Adrenal gland (tissue), 12 donors: ENCODE data around the gene TMEM81. TPM values are rescaled to one million over a fixed set of nuclear protein-coding genes. Genes with fewer than 3 reads are reported as not detected.

Experiments used
- DNase-seq, 7 donors: peaks; one replicate each; pipeline ENCODE4 v3.0.0-alpha.2; 2019 to 2020
- H3K27ac ChIP-seq, 5 donors: fragments of 200-600 bp; sonication (generic) in 4 of 5; 1 replicate in 3 of 5; 2 replicates in 2 of 5; pipeline versions ENCODE4 v1.5.1 to v1.8.0; 2016 to 2020; ENCODE audit warnings: mild to moderate bottlenecking in 1 of 5
- H3K27me3 ChIP-seq: fragments of 200-600 bp; 2 replicates; pipeline ENCODE4 v1.8.0; 2021
- H3K36me3 ChIP-seq, 2 donors: fragments of 200-600 bp; replicated peaks in 1 of 2; 1 replicate in 1 of 2; 2 replicates in 1 of 2; pipeline versions ENCODE4 v1.5.1 to v1.8.0; 2018 to 2022
- H3K4me1 ChIP-seq, 2 donors: fragments of 200-600 bp; replicated peaks in 1 of 2; 1 replicate in 1 of 2; 2 replicates in 1 of 2; pipeline versions ENCODE4 v1.5.1 to v1.8.0; 2018 to 2021
- H3K4me3 ChIP-seq, 4 donors: fragments of 200-600 bp; sonication (generic) in 3 of 4; one replicate each; pipeline ENCODE4 v1.5.1; 2016 to 2018
- H3K9me3 ChIP-seq, 3 donors: fragments of 200-600 bp; sonication (generic) in 1 of 3; replicated peaks in 1 of 3; 1 replicate in 2 of 3; 2 replicates in 1 of 3; pipeline versions ENCODE4 v1.5.1 to v1.8.0; 2016 to 2021
- CTCF ChIP-seq, 6 experiments: fragments of 450-650 bp in 4 of 6; fragments of 200-600 bp in 2 of 6; sonication (generic) in 1 of 6; IDR thresholded peaks; 1 replicate in 5 of 6; 2 replicates in 1 of 6; pipeline versions ENCODE4 v1.5.1 to v1.8.0; 2016 to 2021; ENCODE audit warnings: antibody characterized with exemption in 6 of 6, mild to moderate bottlenecking in 2 of 6, moderate library complexity in 1 of 6
- POLR2A ChIP-seq, 2 donors: fragments of 450-650 bp; IDR thresholded peaks; one replicate each; pipeline ENCODE4 v1.6.1; 2017; ENCODE audit warnings: antibody characterized with exemption in 2 of 2, mild to moderate bottlenecking in 2 of 2, moderate library complexity in 1 of 2
- WGBS, 4 donors: extraction: QIAGEN DNeasy Blood & Tissue Kit in 2 of 4; methylation state at CpG; one replicate each; pipeline versions ENCODE4 v1.1.5 to v1.1.7; 2013 to 2017; 5-methylcytosine and 5-hydroxymethylcytosine counted together
- intact Hi-C, 2 donors: fragments of 100-400 bp; cut with DNase I; formaldehyde crosslinking; loops; one replicate each; pipeline versions ENCODE4 v1.14.1 to v1.15.0; 2022 to 2023
- polyA plus RNA-seq, 3 donors: library from polyadenylated mRNA; stranded (reverse); fragments of 200-250 nt in 2 of 3; fragments of 350-450 nt in 1 of 3; fragmentation: Illumina TruSeq in 1 of 3; extraction: RNeasy Lipid Tissue Mini Kit (QIAGEN cat#74804) in 1 of 3; gene quantifications; one replicate each; pipeline ENCODE4 v1.2.3, GENCODE V29; 2013 to 2014
- total RNA-seq, 9 donors: library from RNA; depleted of rRNA in 4 of 9; stranded (reverse); fragments of >200 nt in 4 of 9; fragments of 120-200 nt in 1 of 9; fragmentation: NEBNext Ultra II Directional in 1 of 9; extraction: Animal tissue kit (Norgen Biotek cat#: 25700) in 1 of 9; gene quantifications; one replicate each; pipeline versions ENCODE4 v1.1.0 to v1.2.4, GENCODE V29; 2013 to 2023
- donor health status: healthy with polysubstance abuse.
- donor health status: Bipolar disorder and iron deficiency.
- donor health status: DM: yes; HTN: yes; CAD: no.
- donor health status: DM: no; HTN: no; CAD: no.
- donor health status: DM: no; HTN: no; CAD: no.
- donor health status: DM: yes; HTN: yes; CAD: no.

TMEM81 gene
- total and polyA plus RNA-seq, 12 donors: 1.9 to 5.0 (median 3.5) TPM

DNA sequence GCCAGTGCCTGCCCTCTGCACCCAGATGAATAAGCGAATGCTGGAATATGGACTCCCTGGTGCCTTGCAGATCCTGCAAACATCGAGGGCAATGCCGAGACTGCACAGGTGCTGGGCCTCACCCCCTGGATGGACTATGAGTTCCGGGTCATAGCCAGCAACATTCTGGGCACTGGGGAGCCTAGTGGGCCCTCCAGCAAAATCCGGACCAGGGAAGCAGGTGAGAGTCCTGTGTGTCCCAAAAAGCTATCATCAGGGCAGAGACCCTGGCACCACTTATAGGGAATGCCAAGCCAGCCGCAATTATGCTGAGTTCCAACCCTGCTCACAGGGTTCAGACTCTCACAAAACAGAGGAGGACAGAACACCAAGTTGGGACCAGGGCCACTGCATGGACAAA, 17.2 kb downstream of the TMEM81 start:
- Histone ChIP-seq H3K4me1 (no peaks in the 10 kb centered on the region), H3K36me3 (no peaks in the 10 kb centered on the region), H3K9me3 (no peaks in the 10 kb centered on the region), H3K4me3 (no peak overlapping the region), H3K27me3 (no peaks in the 10 kb centered on the region), H3K27ac (no peak overlapping the region)
- DNase-seq: no peak
- intact Hi-C loops: no loop called here
- 75 to 95% (median 91%) methylated on average over 6 of the region's 6 CpGs for WGBS, 4 donors
- TF ChIP-seq POLR2A (IDR thresholded peaks at IDR 0.05) (no peak), CTCF (IDR thresholded peaks at IDR 0.05) (no peak)

DNA sequence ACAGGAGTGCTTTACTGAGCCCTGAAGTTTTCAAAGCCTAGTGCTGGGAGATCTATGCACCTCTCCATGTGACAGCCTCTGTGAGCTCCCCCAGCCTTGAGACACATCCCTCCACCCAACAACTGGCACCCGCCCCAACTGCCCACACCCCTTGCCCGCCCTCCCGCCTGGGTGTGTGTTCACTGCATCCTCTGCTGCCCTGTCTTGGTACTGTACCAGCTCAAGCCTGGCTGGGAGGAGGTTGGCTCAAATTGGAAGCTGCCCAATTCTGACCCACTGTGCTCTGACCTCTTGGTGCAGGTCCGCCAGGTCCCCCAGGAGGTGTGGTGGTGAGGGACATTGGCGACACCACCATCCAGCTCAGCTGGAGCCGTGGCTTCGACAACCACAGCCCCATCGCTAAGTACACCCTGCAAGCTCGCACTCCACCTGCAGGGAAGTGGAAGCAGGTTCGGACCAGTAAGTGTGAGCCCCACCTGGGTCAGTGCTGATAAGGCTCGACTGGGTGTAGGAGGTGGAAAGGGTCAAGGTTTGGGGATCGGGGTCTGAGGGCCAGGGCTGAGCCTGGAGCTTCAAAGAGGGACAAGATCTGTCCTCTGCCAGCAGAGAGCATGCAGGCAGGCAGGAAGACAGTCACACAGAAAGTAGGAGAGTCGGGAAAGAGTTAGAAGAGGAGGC, 18.0 kb downstream of the TMEM81 start:
- peak in 2 of 7 donors; percentile 57 to 63 for DNase-seq
- Histone ChIP-seq H3K36me3 (no peaks in the 10 kb centered on the region), H3K4me1 (no peaks in the 10 kb centered on the region), H3K27me3 (no peaks in the 10 kb centered on the region), H3K9me3 (no peaks in the 10 kb centered on the region), H3K4me3 (no peak overlapping the region), H3K27ac (no peak overlapping the region)
- intact Hi-C loops: no loop called here
- no peak for TF ChIP-seq POLR2A (IDR thresholded peaks at IDR 0.05)
- peak in 2 of 6 experiments; percentile 11 to 29 for TF ChIP-seq CTCF (IDR thresholded peaks at IDR 0.05)
- WGBS, 4 donors: 51 to 72% (median 61%) methylated on average over 9 to 13 of the region's 13 CpGs

GRCh38 chr1:205065666-205066065, 18.6 kb downstream of the TMEM81 start:
- no peaks in the 10 kb centered on the region for H3K27me3 ChIP-seq
- no peaks in the 10 kb centered on the region for H3K4me1 ChIP-seq
- 79 to 91% (median 84%) methylated on average over 6 to 14 of the region's 14 CpGs for WGBS, 4 donors
- H3K4me3 ChIP-seq: no peak overlapping the region
- DNase-seq: no peak
- intact Hi-C loops: no loop called here
- TF ChIP-seq POLR2A (IDR thresholded peaks at IDR 0.05) (no peak), CTCF (IDR thresholded peaks at IDR 0.05) (no peak)
- no peaks in the 10 kb centered on the region for H3K36me3 ChIP-seq
- no peak overlapping the region for H3K27ac ChIP-seq
- H3K9me3 ChIP-seq: no peaks in the 10 kb centered on the region

DNA sequence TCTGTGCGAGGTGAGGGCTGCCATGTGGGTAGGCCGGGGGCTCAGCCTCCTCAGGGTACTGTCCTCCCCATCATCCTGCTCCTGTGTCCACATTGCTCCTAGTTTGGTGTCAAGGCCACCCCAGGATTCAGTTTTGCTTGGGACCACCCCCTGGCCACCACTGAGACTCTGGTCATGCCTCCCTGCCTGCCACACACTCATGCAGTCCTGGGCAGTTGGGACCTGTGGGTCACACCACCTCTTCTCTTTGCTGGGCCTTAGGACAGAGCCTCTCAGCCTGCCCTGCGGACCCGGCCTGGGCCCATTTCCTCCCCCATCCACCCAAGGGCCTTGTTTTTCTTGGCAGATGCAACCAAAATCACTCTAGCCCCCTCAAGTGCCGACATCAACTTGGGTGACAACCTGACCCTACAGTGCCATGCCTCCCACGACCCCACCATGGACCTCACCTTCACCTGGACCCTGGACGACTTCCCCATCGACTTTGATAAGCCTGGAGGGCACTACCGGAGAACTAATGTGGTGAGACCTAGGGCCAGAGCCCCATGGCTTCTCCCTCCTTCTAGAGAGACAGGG, 19.4 kb downstream of the TMEM81 start:
- WGBS, 4 donors: 79 to 93% (median 85%) methylated on average over 5 to 9 of the region's 9 CpGs
- Histone ChIP-seq H3K27ac (no peak overlapping the region), H3K4me3 (no peak overlapping the region), H3K9me3 (no peaks in the 10 kb centered on the region), H3K4me1 (no peaks in the 10 kb centered on the region), H3K36me3 (no peaks in the 10 kb centered on the region), H3K27me3 (no peaks in the 10 kb centered on the region)
- TF ChIP-seq POLR2A (IDR thresholded peaks at IDR 0.05) (no peak), CTCF (IDR thresholded peaks at IDR 0.05) (no peak)
- intact Hi-C loops: loop anchor here in 1 of 2 donors (5.0 kb wide), 1 partner anchor 73 kb away; no protein-coding TSS in a partner anchor
- DNase-seq: no peak
